IPS-NIHi11 (cell line): ENCODE results near the gene SNX6.
"Not testable (repeated sequence)": the region's sequence is repeated elsewhere in the genome, so short reads cannot be mapped to it uniquely, and the experiment has no call there.

ENCODE experiments used
- DNase-seq: peaks from one replicate; pipeline ENCODE4 v3.0.0; 2012; ENCODE audit warnings: mixed read lengths, low spot score

Gene SNX6

GRCh38 chr14:34562776-34563150 lies 67.2 kb downstream of the SNX6 start:
- DNase-seq: no peak

- not testable (repeated sequence) for DNase-seq
Observed at GRCh38 chr14:34562037-34562775, 67.7 kb downstream of the SNX6 start.

GRCh38 chr14:34556498-34556829 lies 73.5 kb downstream of the SNX6 start:
- DNase-seq: not testable (repeated sequence)

GRCh38 chr14:34555583-34556497 lies 74.1 kb downstream of the SNX6 start:
- DNase-seq: not testable (repeated sequence)

GRCh38 chr14:34554540-34555250 lies 75.3 kb downstream of the SNX6 start:
- no peak for DNase-seq

- DNase-seq: not testable (repeated sequence)
Observed at GRCh38 chr14:34549276-34549966, 80.5 kb downstream of the SNX6 start.

- DNase-seq: no peak
Observed at GRCh38 chr14:34548472-34548981, 81.4 kb downstream of the SNX6 start.

- DNase-seq: not testable (repeated sequence)
Observed at GRCh38 chr14:34547136-34547520, 82.8 kb downstream of the SNX6 start.

- DNase-seq: not testable (repeated sequence)
Observed at GRCh38 chr14:34546272-34547135, 83.4 kb downstream of the SNX6 start.

- not testable (repeated sequence) for DNase-seq
Observed at GRCh38 chr14:34540181-34541059, 89.5 kb downstream of the SNX6 start.

- peak; percentile 96 for DNase-seq
Observed at GRCh38 chr14:34539407-34540180, 90.4 kb downstream of the SNX6 start, which contains the start of gene EAPP. Gene EAPP (minus strand): TSS chr14:34539701. CDS start chr14:34539628, 73 bp downstream.

GRCh38 chr14:34538871-34539406 lies 91.0 kb downstream of the SNX6 start:
- DNase-seq: no peak

- DNase-seq: not testable (repeated sequence)
Observed at GRCh38 chr14:34538096-34538495, 91.9 kb downstream of the SNX6 start.

GRCh38 chr14:34537677-34538009 lies 92.3 kb downstream of the SNX6 start:
- DNase-seq: no peak

- DNase-seq: no peak
Observed at GRCh38 chr14:34536951-34537676, 92.8 kb downstream of the SNX6 start.

- no peak for DNase-seq
Observed at GRCh38 chr14:34527591-34527990, 102.4 kb downstream of the SNX6 start.

GRCh38 chr14:34524216-34524615 lies 105.7 kb downstream of the SNX6 start:
- DNase-seq: not testable (repeated sequence)

GRCh38 chr14:34522496-34522895 lies 107.5 kb downstream of the SNX6 start:
- no peak for DNase-seq
